ENCODE data around the gene ADAM22.
"Not testable (repeated sequence)": the region's sequence is repeated elsewhere in the genome, so short reads cannot be mapped to it uniquely, and the experiment has no call there.

The ADAM22 gene

GRCh38 chr7:88109612-88110011 lies 175.6 kb downstream of the ADAM22 start:
- no peak for DNase-seq

GRCh38 chr7:88111140-88111743 lies 177.2 kb downstream of the ADAM22 start:
- DNase-seq = no peak

GRCh38 chr7:88111954-88112471 lies 178.0 kb downstream of the ADAM22 start:
- DNase-seq = no peak

- no peak for DNase-seq
Observed at GRCh38 chr7:88115258-88115796, 181.3 kb downstream of the ADAM22 start.

GRCh38 chr7:88115816-88116215 lies 181.8 kb downstream of the ADAM22 start:
- DNase-seq = no peak

- no peak for DNase-seq
Observed at GRCh38 chr7:88116235-88116795, 182.3 kb downstream of the ADAM22 start.

GRCh38 chr7:88117325-88117724 lies 183.3 kb downstream of the ADAM22 start:
- DNase-seq = no peak

GRCh38 chr7:88121335-88121734 lies 187.3 kb downstream of the ADAM22 start:
- DNase-seq = no peak

GRCh38 chr7:88127637-88128290 lies 193.7 kb downstream of the ADAM22 start:
- DNase-seq = no peak

GRCh38 chr7:88132725-88133124 lies 198.7 kb downstream of the ADAM22 start:
- no peak for DNase-seq

- DNase-seq = peak; percentile 41
Observed at GRCh38 chr7:88140947-88141346, 206.9 kb downstream of the ADAM22 start.

- no peak for DNase-seq
Observed at GRCh38 chr7:88141479-88141878, 207.4 kb downstream of the ADAM22 start.

GRCh38 chr7:88141953-88142352 lies 207.9 kb downstream of the ADAM22 start:
- DNase-seq = no peak

- no peak for DNase-seq
Observed at GRCh38 chr7:88146616-88147015, 212.6 kb downstream of the ADAM22 start.

- no peak for DNase-seq
Observed at GRCh38 chr7:88147341-88147740, 213.3 kb downstream of the ADAM22 start.

- no peak for DNase-seq
Observed at GRCh38 chr7:88147949-88148348, 213.9 kb downstream of the ADAM22 start.

- DNase-seq = no peak
Observed at GRCh38 chr7:88150033-88150432, 216.0 kb downstream of the ADAM22 start.

GRCh38 chr7:88151119-88151790 lies 217.2 kb downstream of the ADAM22 start:
- no peak for DNase-seq

GRCh38 chr7:88153378-88153777 lies 219.3 kb downstream of the ADAM22 start:
- no peak for DNase-seq

GRCh38 chr7:88155756-88156155 lies 221.7 kb downstream of the ADAM22 start:
- no peak for DNase-seq

- no peak for DNase-seq
Observed at GRCh38 chr7:88156356-88156755, 222.3 kb downstream of the ADAM22 start.

GRCh38 chr7:88159741-88160140 lies 225.7 kb downstream of the ADAM22 start:
- not testable (repeated sequence) for DNase-seq

- no peak for DNase-seq
Observed at GRCh38 chr7:88165697-88166096, 231.6 kb downstream of the ADAM22 start.

All from right kidney (tissue), 1 donor.